ENCODE data around the gene BDNF. TPM values are rescaled to one million over a fixed set of nuclear protein-coding genes. Genes with fewer than 3 reads are reported as not detected.
"Not testable (repeated sequence)": the region's sequence is repeated elsewhere in the genome, so short reads cannot be mapped to it uniquely, and the experiment has no call there.

BDNF gene
- 0.24 TPM for total RNA-seq
- polyA plus RNA-seq = 0.52 TPM
- long read RNA-seq, donor 1 = 0 reads
- long read RNA-seq, donor 2 = 0 reads
- long read RNA-seq, donor 3 = 0 reads
- long read RNA-seq, donor 4 = 0 reads
- long read RNA-seq, donor 5 = 0 reads
- long read RNA-seq, donor 6 = 0 reads
- long read RNA-seq, donor 7 = 0 reads
- long read RNA-seq, donor 8 = 0 reads
- long read RNA-seq, donor 9 = 0 reads
- long read RNA-seq, donor 10 = 0 reads

GRCh38 chr11:27700351-27701301 lies at the start of gene BDNF:
Gene BDNF (minus strand): TSS chr11:27700455. CDS start chr11:27658564, 41,891 bp downstream.
- DNase-seq (ENCODE audit: low read depth in 6 of 9, low spot score in 9 of 9) = no peak
- Histone ChIP-seq H3K36me3 (ENCODE audit: control insufficient read depth in 2 of 2, insufficient read depth in 2 of 2, low read length in 1 of 2) (no peaks in the 10 kb centered on the region), H3K9me3 (ENCODE audit: control insufficient read depth in 2 of 2, insufficient read depth in 1 of 2, low read length in 1 of 2) (peaks cover 2 to 3% of the 10 kb centered on the region in 2 donors), H3K4me3 (ENCODE audit: low read length in 2 of 2) (peak within 1 kb of the TSS in 1 of 2 donors; percentile 27), H3K27ac (ENCODE audit: low read depth in 1 of 2, low read length in 1 of 2) (no peak within 1 kb of the TSS), H3K4me1 (ENCODE audit: control insufficient read depth in 2 of 2, insufficient read depth in 2 of 2, low read length in 2 of 2) (peaks cover 0 to 2% of the 10 kb centered on the region in 2 donors), H3K27me3 (ENCODE audit: control insufficient read depth in 2 of 2, insufficient read depth in 1 of 2, low read length in 1 of 2) (peaks cover 46 to 64% of the 10 kb centered on the region in 2 donors)
- WGBS = under 1% methylated on average over 87 of the region's 92 CpGs

- no peaks in the 10 kb centered on the region for H3K27me3 ChIP-seq (ENCODE audit: control insufficient read depth in 2 of 2, insufficient read depth in 1 of 2, low read length in 1 of 2)
- no peaks in the 10 kb centered on the region for H3K36me3 ChIP-seq (ENCODE audit: control insufficient read depth in 2 of 2, insufficient read depth in 2 of 2, low read length in 1 of 2)
- no peak for DNase-seq (ENCODE audit: low read depth in 6 of 9, low spot score in 9 of 9)
- 49% methylated on average over 7 of the region's 7 CpGs for WGBS
- no peaks in the 10 kb centered on the region for H3K9me3 ChIP-seq (ENCODE audit: control insufficient read depth in 2 of 2, insufficient read depth in 1 of 2, low read length in 1 of 2)
- H3K27ac ChIP-seq (ENCODE audit: low read depth in 1 of 2, low read length in 1 of 2) = no peak overlapping the region
- no peaks in the 10 kb centered on the region for H3K4me1 ChIP-seq (ENCODE audit: control insufficient read depth in 2 of 2, insufficient read depth in 2 of 2, low read length in 2 of 2)
- H3K4me3 ChIP-seq (ENCODE audit: low read length in 2 of 2) = no peak overlapping the region
Observed at GRCh38 chr11:27740362-27741013, 40.2 kb upstream of the BDNF start.

- H3K27ac ChIP-seq (ENCODE audit: low read depth in 1 of 2, low read length in 1 of 2) = no peak overlapping the region
Observed at GRCh38 chr11:27735281-27735680, 35.0 kb upstream of the BDNF start.

GRCh38 chr11:27731803-27732202 lies 31.5 kb upstream of the BDNF start:
- H3K27me3 ChIP-seq (ENCODE audit: control insufficient read depth in 2 of 2, insufficient read depth in 1 of 2, low read length in 1 of 2); H3K36me3 ChIP-seq (ENCODE audit: control insufficient read depth in 2 of 2, insufficient read depth in 2 of 2, low read length in 1 of 2); H3K27ac ChIP-seq (ENCODE audit: low read depth in 1 of 2, low read length in 1 of 2); H3K4me3 ChIP-seq (ENCODE audit: low read length in 2 of 2); H3K4me1 ChIP-seq (ENCODE audit: control insufficient read depth in 2 of 2, insufficient read depth in 2 of 2, low read length in 2 of 2); DNase-seq (ENCODE audit: low read depth in 6 of 9, low spot score in 9 of 9); H3K9me3 ChIP-seq (ENCODE audit: control insufficient read depth in 2 of 2, insufficient read depth in 1 of 2, low read length in 1 of 2): not testable (repeated sequence)
- WGBS = 92% methylated on average over 7 of the region's 7 CpGs

More at GRCh38 chr11:27735281-27735680, 35.0 kb upstream of the BDNF start:
- Histone ChIP-seq H3K9me3 (ENCODE audit: control insufficient read depth in 2 of 2, insufficient read depth in 1 of 2, low read length in 1 of 2) (no peaks in the 10 kb centered on the region), H3K27me3 (ENCODE audit: control insufficient read depth in 2 of 2, insufficient read depth in 1 of 2, low read length in 1 of 2) (no peaks in the 10 kb centered on the region), H3K36me3 (ENCODE audit: control insufficient read depth in 2 of 2, insufficient read depth in 2 of 2, low read length in 1 of 2) (no peaks in the 10 kb centered on the region), H3K4me1 (ENCODE audit: control insufficient read depth in 2 of 2, insufficient read depth in 2 of 2, low read length in 2 of 2) (no peaks in the 10 kb centered on the region), H3K4me3 (ENCODE audit: low read length in 2 of 2) (no peak overlapping the region)
- 56% methylated on average over 1 of the region's 1 CpG for WGBS
- no peak for DNase-seq (ENCODE audit: low read depth in 6 of 9, low spot score in 9 of 9)

- peaks cover 0 to 4% of the 10 kb centered on the region in 2 donors for H3K4me1 ChIP-seq (ENCODE audit: control insufficient read depth in 2 of 2, insufficient read depth in 2 of 2, low read length in 2 of 2)
- DNase-seq (ENCODE audit: low read depth in 6 of 9, low spot score in 9 of 9) = no peak
- peaks cover 14 to 19% of the 10 kb centered on the region in 2 donors for H3K27me3 ChIP-seq (ENCODE audit: control insufficient read depth in 2 of 2, insufficient read depth in 1 of 2, low read length in 1 of 2)
- no peaks in the 10 kb centered on the region for H3K9me3 ChIP-seq (ENCODE audit: control insufficient read depth in 2 of 2, insufficient read depth in 1 of 2, low read length in 1 of 2)
- H3K36me3 ChIP-seq (ENCODE audit: control insufficient read depth in 2 of 2, insufficient read depth in 2 of 2, low read length in 1 of 2) = no peaks in the 10 kb centered on the region
- H3K4me3 ChIP-seq (ENCODE audit: low read length in 2 of 2) = no peak overlapping the region
- no peak overlapping the region for H3K27ac ChIP-seq (ENCODE audit: low read depth in 1 of 2, low read length in 1 of 2)
- 79% methylated on average over 1 of the region's 1 CpG for WGBS
Observed at GRCh38 chr11:27726981-27727380, 26.7 kb upstream of the BDNF start.

GRCh38 chr11:27723687-27724086 lies 23.4 kb upstream of the BDNF start:
- Histone ChIP-seq H3K4me3 (ENCODE audit: low read length in 2 of 2) (no peak overlapping the region), H3K4me1 (ENCODE audit: control insufficient read depth in 2 of 2, insufficient read depth in 2 of 2, low read length in 2 of 2) (peaks cover 0 to 6% of the 10 kb centered on the region in 2 donors), H3K27ac (ENCODE audit: low read depth in 1 of 2, low read length in 1 of 2) (no peak overlapping the region), H3K27me3 (ENCODE audit: control insufficient read depth in 2 of 2, insufficient read depth in 1 of 2, low read length in 1 of 2) (peaks cover 44 to 51% of the 10 kb centered on the region in 2 donors), H3K36me3 (ENCODE audit: control insufficient read depth in 2 of 2, insufficient read depth in 2 of 2, low read length in 1 of 2) (no peaks in the 10 kb centered on the region), H3K9me3 (ENCODE audit: control insufficient read depth in 2 of 2, insufficient read depth in 1 of 2, low read length in 1 of 2) (peaks cover 0 to 3% of the 10 kb centered on the region in 2 donors)
- no peak for DNase-seq (ENCODE audit: low read depth in 6 of 9, low spot score in 9 of 9)
- 82% methylated on average over 1 of the region's 1 CpG for WGBS

GRCh38 chr11:27722953-27723344 lies 22.7 kb upstream of the BDNF start:
- no peaks in the 10 kb centered on the region for H3K36me3 ChIP-seq (ENCODE audit: control insufficient read depth in 2 of 2, insufficient read depth in 2 of 2, low read length in 1 of 2)
- 6% methylated on average over 18 of the region's 18 CpGs for WGBS
- no peak overlapping the region for H3K4me3 ChIP-seq (ENCODE audit: low read length in 2 of 2)
- peaks cover 51 to 58% of the 10 kb centered on the region in 2 donors for H3K27me3 ChIP-seq (ENCODE audit: control insufficient read depth in 2 of 2, insufficient read depth in 1 of 2, low read length in 1 of 2)
- peaks cover 0 to 3% of the 10 kb centered on the region in 2 donors for H3K9me3 ChIP-seq (ENCODE audit: control insufficient read depth in 2 of 2, insufficient read depth in 1 of 2, low read length in 1 of 2)
- peaks cover 0 to 6% of the 10 kb centered on the region in 2 donors for H3K4me1 ChIP-seq (ENCODE audit: control insufficient read depth in 2 of 2, insufficient read depth in 2 of 2, low read length in 2 of 2)
- H3K27ac ChIP-seq (ENCODE audit: low read depth in 1 of 2, low read length in 1 of 2) = no peak overlapping the region
- DNase-seq (ENCODE audit: low read depth in 6 of 9, low spot score in 9 of 9) = no peak

- peaks cover 0 to 3% of the 10 kb centered on the region in 2 donors for H3K9me3 ChIP-seq (ENCODE audit: control insufficient read depth in 2 of 2, insufficient read depth in 1 of 2, low read length in 1 of 2)
- WGBS = 3% methylated on average over 60 of the region's 60 CpGs
- no peaks in the 10 kb centered on the region for H3K36me3 ChIP-seq (ENCODE audit: control insufficient read depth in 2 of 2, insufficient read depth in 2 of 2, low read length in 1 of 2)
- no peak overlapping the region for H3K4me3 ChIP-seq (ENCODE audit: low read length in 2 of 2)
- no peak for DNase-seq (ENCODE audit: low read depth in 6 of 9, low spot score in 9 of 9)
- H3K4me1 ChIP-seq (ENCODE audit: control insufficient read depth in 2 of 2, insufficient read depth in 2 of 2, low read length in 2 of 2) = peaks cover 0 to 6% of the 10 kb centered on the region in 2 donors
- no peak overlapping the region for H3K27ac ChIP-seq (ENCODE audit: low read depth in 1 of 2, low read length in 1 of 2)
- peaks cover 55 to 64% of the 10 kb centered on the region in 2 donors for H3K27me3 ChIP-seq (ENCODE audit: control insufficient read depth in 2 of 2, insufficient read depth in 1 of 2, low read length in 1 of 2)
Observed at GRCh38 chr11:27722117-27722952, 22.1 kb upstream of the BDNF start.

Data from thymus (tissue), 14 donors.